ENCODE results near the gene CLTRN.

DNA sequence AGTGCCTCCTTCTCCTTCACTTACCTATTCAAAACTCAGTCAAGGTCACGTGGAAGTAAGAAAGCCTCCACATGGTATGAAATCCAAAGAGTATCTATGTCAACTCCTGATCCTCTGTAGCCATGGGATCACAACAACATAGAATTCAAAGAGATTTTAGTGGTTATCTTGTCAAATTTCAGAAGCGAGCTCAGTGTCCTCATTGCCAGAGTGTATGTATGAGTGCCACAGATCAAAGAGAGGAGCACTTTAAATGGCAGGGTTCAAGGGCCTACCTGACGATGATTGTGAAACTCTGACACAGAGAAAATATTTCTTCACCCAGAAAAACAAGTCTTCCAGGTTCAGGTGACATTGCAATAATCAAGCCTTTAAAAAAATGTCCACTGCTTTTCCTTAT, 62.7 kb downstream of the CLTRN start:
- TF ChIP-seq, protein P1, sequence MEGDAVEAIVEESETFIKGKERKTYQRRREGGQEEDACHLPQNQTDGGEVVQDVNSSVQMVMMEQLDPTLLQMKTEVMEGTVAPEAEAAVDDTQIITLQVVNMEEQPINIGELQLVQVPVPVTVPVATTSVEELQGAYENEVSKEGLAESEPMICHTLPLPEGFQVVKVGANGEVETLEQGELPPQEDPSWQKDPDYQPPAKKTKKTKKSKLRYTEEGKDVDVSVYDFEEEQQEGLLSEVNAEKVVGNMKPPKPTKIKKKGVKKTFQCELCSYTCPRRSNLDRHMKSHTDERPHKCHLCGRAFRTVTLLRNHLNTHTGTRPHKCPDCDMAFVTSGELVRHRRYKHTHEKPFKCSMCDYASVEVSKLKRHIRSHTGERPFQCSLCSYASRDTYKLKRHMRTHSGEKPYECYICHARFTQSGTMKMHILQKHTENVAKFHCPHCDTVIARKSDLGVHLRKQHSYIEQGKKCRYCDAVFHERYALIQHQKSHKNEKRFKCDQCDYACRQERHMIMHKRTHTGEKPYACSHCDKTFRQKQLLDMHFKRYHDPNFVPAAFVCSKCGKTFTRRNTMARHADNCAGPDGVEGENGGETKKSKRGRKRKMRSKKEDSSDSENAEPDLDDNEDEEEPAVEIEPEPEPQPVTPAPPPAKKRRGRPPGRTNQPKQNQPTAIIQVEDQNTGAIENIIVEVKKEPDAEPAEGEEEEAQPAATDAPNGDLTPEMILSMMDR (conservative IDR thresholded peaks at IDR 0.05; ENCODE audit: low read depth, low read length), result no peak
- TF ChIP-seq EZH2 (IDR thresholded peaks at IDR 0.05; ENCODE audit: low read length, unreplicated experiment) (no peak), EZH2phosphoT487 (IDR thresholded peaks at IDR 0.05; ENCODE audit: borderline replicate concordance, low read length) (no peak)

All from PC-3 (cell line).